ENCODE results near the gene REM1.

Gene REM1

GRCh38 chr20:31523361-31524283, 48.5 kb downstream of the REM1 start:
- no peak for DNase-seq (ENCODE audit: low spot score)

- no peak for DNase-seq (ENCODE audit: low spot score)
These were observed 52.2 kb downstream of the REM1 start for GRCh38 chr20:31527266-31527665.
